Esophagus squamous epithelium (tissue), 5 donors: ENCODE results near the gene BTBD2. TPM values are rescaled to one million over a fixed set of nuclear protein-coding genes. Genes with fewer than 3 reads are reported as not detected.

Source experiments
- DNase-seq: peaks from one replicate; lab custom pipeline; 2025; lab: John Stamatoyannopoulos, UW
- H3K27ac ChIP-seq, 4 donors: fragments of 200-600 bp; sonication (generic); one replicate each; pipeline ENCODE4 v1.5.1; 2016 to 2019; ENCODE audit warnings: mild to moderate bottlenecking in 1 of 4
- H3K27me3 ChIP-seq, 4 donors: fragments of 200-600 bp; sonication (generic); 1 replicate in 3 of 4; 2 replicates in 1 of 4; pipeline versions ENCODE4 v1.5.1 to v1.6.0; 2017 to 2021; ENCODE audit warnings: antibody characterized with exemption in 1 of 4
- H3K36me3 ChIP-seq, 3 donors: fragments of 200-600 bp; sonication (generic); one replicate each; pipeline ENCODE4 v1.5.1; 2016 to 2019
- H3K4me1 ChIP-seq, 3 donors: fragments of 200-600 bp; sonication (generic); one replicate each; pipeline ENCODE4 v1.5.1; 2017 to 2019
- H3K4me3 ChIP-seq, 4 donors: fragments of 200-600 bp; sonication (generic); 1 replicate in 3 of 4; 2 replicates in 1 of 4; pipeline ENCODE4 v1.5.1; 2016 to 2019; ENCODE audit warnings: mild to moderate bottlenecking in 2 of 4, moderate library complexity in 1 of 4
- H3K9me3 ChIP-seq, 3 donors: fragments of 200-600 bp; sonication (generic); one replicate each; pipeline ENCODE4 v1.5.1; 2016 to 2019
- CTCF ChIP-seq, 6 experiments: fragments of 450-650 bp in 4 of 6; fragments of 200-600 bp in 2 of 6; sonication (generic) in 2 of 6; IDR thresholded peaks; one replicate each; pipeline ENCODE4 v1.5.1; 2016 to 2019; ENCODE audit warnings: antibody characterized with exemption in 6 of 6, mild to moderate bottlenecking in 4 of 6, moderate library complexity in 4 of 6
- POLR2A ChIP-seq, 4 donors: fragments of 450-650 bp; IDR thresholded peaks; one replicate each; pipeline ENCODE4 v1.6.1; 2017; ENCODE audit warnings: antibody characterized with exemption in 4 of 4, mild to moderate bottlenecking in 4 of 4, moderate library complexity in 3 of 4
- WGBS, 2 donors: methylation state at CpG; one replicate each; pipeline ENCODE4 v1.1.5; 2018; 5-methylcytosine and 5-hydroxymethylcytosine counted together
- intact Hi-C: fragments of 100-400 bp; cut with DNase I; formaldehyde crosslinking; loops from one replicate; pipeline ENCODE4 v1.15.0; 2022
- total RNA-seq, 4 donors: library from RNA; depleted of rRNA; stranded (reverse); fragments of >200 nt; gene quantifications; one replicate each; pipeline ENCODE4 v1.1.0, GENCODE V29; 2016
- donor health status: DM: yes; HTN: yes; CAD: no.

BTBD2 gene
- total RNA-seq: 10 to 100 TPM; 42.3 to 79.0 (median 63.8) TPM

- no peaks in the 10 kb centered on the region for H3K27me3 ChIP-seq
- peaks cover 17 to 47% (median 18%) of the 10 kb centered on the region in 3 donors for H3K4me1 ChIP-seq
- WGBS, 2 donors: no CpG with 5 or more reads among the region's 20 CpGs
- no peaks in the 10 kb centered on the region for H3K9me3 ChIP-seq
- TF ChIP-seq POLR2A (IDR thresholded peaks at IDR 0.05): no peak
- TF ChIP-seq CTCF (IDR thresholded peaks at IDR 0.05): no peak
- peak within 1 kb of the TSS; percentile 62 to 89 (median 74) for H3K4me3 ChIP-seq
- intact Hi-C loops: no loop called here
- DNase-seq: no peak
- H3K36me3 ChIP-seq: peaks cover 0 to 24% (median 0%) of the 10 kb centered on the region in 3 donors
- peak within 1 kb of the TSS; percentile 76 to 84 (median 80) for H3K27ac ChIP-seq
Measured at GRCh38 chr19:2015608-2015950, at the start of gene BTBD2. Gene BTBD2, minus strand, starts transcription at chr19:2015714. Its CDS starts 11 bp downstream, at chr19:2015703.

DNA sequence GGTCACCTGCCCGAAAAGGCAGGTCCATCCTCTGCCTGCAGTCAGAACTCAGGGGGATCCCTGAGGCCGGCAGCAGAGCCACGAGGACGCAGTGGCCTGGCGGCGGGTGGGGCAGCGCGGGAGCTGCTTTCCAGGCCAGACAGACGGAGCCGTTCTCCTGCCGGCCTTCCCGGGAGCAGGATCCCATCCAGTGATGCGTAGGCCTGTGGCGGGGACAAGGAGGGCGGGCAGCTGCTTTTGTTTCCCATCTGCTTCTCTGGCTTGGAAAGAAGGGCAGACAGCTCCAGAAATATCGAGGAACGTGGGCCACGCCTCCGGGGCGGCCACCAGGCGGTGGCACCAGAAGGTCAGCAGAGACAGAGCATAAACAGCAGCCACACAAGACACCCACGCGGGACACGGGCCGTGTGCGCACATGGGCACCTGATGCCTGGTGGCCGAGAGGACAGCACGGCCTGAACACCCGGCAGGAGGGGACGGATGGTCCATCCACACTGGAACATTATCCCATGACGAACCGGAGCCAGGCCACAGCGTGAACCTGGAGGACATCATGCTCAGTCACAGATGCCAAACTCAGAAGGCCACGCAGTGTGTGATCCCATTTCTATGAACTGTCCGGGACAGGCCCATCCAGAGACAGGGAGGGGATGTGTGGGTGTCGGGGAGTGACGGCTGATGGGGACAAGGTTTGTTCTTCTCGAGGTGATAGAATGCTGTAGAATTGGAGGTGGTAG, 49.4 kb upstream of the BTBD2 start:
- Histone ChIP-seq H3K4me3 (no peak overlapping the region), H3K27ac (peak overlapping the region in 3 of 4 donors; percentile 65 to 80 (median 80)), H3K4me1 (peaks cover 16 to 59% (median 21%) of the 10 kb centered on the region in 3 donors), H3K27me3 (no peaks in the 10 kb centered on the region), H3K9me3 (no peaks in the 10 kb centered on the region), H3K36me3 (no peaks in the 10 kb centered on the region)
- no peak for DNase-seq
- WGBS, 2 donors: 61 to 85% methylated on average over 7 to 15 of the region's 38 CpGs
- intact Hi-C loops: loop anchor here (5.0 kb wide), 1 partner anchor 43 kb away; no protein-coding TSS in a partner anchor
- TF ChIP-seq CTCF (IDR thresholded peaks at IDR 0.05) (no peak), POLR2A (IDR thresholded peaks at IDR 0.05) (no peak)

DNA sequence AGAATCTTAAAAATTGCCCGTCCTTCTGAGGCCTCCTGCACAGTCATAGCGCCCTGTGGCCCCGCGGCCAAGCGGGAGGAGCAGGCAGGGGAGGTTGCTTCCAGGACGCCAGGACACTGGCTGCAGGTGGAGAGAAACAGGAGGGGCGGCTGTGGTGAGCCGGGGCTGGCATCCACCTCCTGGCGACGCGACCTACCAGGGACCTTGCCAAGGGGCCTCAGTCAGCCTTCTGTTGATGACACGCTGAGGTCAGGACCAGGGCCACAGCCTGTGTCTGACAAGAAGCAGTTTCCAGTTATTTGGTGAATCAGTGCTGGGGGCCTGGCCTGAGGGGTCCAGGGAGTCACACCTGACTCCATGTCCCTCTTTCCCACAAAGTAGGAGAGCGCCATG, 48.9 kb upstream of the BTBD2 start:
- WGBS, 2 donors: 52 to 69% methylated on average over 11 to 12 of the region's 13 CpGs
- no peaks in the 10 kb centered on the region for H3K36me3 ChIP-seq
- H3K4me1 ChIP-seq: peaks cover 22 to 59% (median 26%) of the 10 kb centered on the region in 3 donors
- TF ChIP-seq CTCF (IDR thresholded peaks at IDR 0.05) (no peak), POLR2A (IDR thresholded peaks at IDR 0.05) (no peak)
- no peaks in the 10 kb centered on the region for H3K27me3 ChIP-seq
- intact Hi-C loops: no loop called here
- peak overlapping the region in 3 of 4 donors; percentile 65 to 80 (median 80) for H3K27ac ChIP-seq
- no peak overlapping the region for H3K4me3 ChIP-seq
- no peaks in the 10 kb centered on the region for H3K9me3 ChIP-seq
- no peak for DNase-seq

DNA sequence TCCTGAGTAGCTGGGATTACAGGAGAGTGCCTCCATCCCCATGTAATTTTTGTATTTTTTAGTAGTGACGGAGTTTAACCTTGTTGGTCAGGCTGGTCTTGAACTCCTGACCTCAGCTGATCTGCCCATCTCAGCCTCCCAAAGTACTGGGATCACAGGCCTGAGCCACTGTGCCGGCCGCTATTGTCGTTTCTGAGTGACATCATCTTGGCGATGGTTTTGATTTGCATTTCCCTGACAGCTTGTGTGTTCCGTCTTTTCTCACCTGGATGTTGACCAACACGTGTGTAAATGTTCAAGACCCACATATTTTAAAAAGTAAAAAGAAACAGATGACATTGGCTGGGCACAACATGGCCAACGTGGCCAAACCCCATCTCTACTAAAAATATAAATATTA, 48.3 kb upstream of the BTBD2 start:
- no peaks in the 10 kb centered on the region for H3K9me3 ChIP-seq
- intact Hi-C loops: no loop called here
- H3K36me3 ChIP-seq: no peaks in the 10 kb centered on the region
- peak overlapping the region in 2 of 4 donors; percentile 65 to 80 for H3K27ac ChIP-seq
- H3K4me3 ChIP-seq: no peak overlapping the region
- WGBS, 2 donors: 77 to 79% methylated on average over 8 of the region's 8 CpGs
- no peak for TF ChIP-seq POLR2A (IDR thresholded peaks at IDR 0.05)
- TF ChIP-seq CTCF (IDR thresholded peaks at IDR 0.05): no peak
- H3K4me1 ChIP-seq: peaks cover 26 to 61% (median 32%) of the 10 kb centered on the region in 3 donors
- DNase-seq: no peak
- H3K27me3 ChIP-seq: no peaks in the 10 kb centered on the region

GRCh38 chr19:2062770-2063169, 47.3 kb upstream of the BTBD2 start:
- no peak overlapping the region for H3K4me3 ChIP-seq
- H3K27ac ChIP-seq: peak overlapping the region in 2 of 4 donors; percentile 99
- intact Hi-C loops: no loop called here
- WGBS, 2 donors: 85 to 86% methylated on average over 9 of the region's 9 CpGs
- TF ChIP-seq CTCF (IDR thresholded peaks at IDR 0.05): no peak
- TF ChIP-seq POLR2A (IDR thresholded peaks at IDR 0.05): no peak
- no peaks in the 10 kb centered on the region for H3K9me3 ChIP-seq
- H3K36me3 ChIP-seq: no peaks in the 10 kb centered on the region
- DNase-seq: no peak
- H3K4me1 ChIP-seq: peaks cover 37 to 71% (median 42%) of the 10 kb centered on the region in 3 donors
- no peaks in the 10 kb centered on the region for H3K27me3 ChIP-seq
